GM21526 (cell line): Measurements from ENCODE around the gene ADAM11.
"Not testable (repeated sequence)": the region's sequence is repeated elsewhere in the genome, so short reads cannot be mapped to it uniquely, and the experiment has no call there.

Experiments used
- ATAC-seq: cut with Tn5 transposase; IDR thresholded peaks from one replicate; pipeline ENCODE4 v1.9.1; 2021; ENCODE audit warnings: moderate library complexity; ENCODE audit not compliant: unreplicated experiment, low FRiP score

ADAM11 gene

GRCh38 chr17:44758414-44759085 lies at the start of gene ADAM11:
Gene ADAM11, plus strand, starts transcription at chr17:44758988. Its CDS starts 212 bp downstream, at chr17:44759200.
- ATAC-seq, result no peak

- no peak for ATAC-seq
Observed at GRCh38 chr17:44719444-44719843, 39.3 kb upstream of the ADAM11 start.

DNA sequence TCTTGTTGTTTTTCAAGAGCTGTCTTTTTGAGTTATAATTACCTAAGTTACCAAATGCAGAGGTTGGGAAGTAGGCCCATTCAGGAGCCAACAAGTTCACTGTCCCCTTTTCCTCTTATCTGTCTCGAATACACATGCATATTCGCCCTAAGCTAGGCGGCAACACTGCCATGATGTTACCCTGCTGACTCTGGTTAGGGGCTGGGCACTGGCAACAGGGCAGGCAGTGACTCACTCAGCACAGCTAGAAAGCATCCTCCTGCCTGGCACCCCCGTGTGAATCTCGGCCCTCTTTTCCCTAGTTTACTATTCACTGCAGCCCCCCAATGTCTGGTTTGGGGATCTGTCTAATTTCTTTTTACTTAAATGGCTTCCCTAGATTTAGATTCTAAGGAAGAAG lies 36.5 kb upstream of the ADAM11 start:
- ATAC-seq, result no peak

DNA sequence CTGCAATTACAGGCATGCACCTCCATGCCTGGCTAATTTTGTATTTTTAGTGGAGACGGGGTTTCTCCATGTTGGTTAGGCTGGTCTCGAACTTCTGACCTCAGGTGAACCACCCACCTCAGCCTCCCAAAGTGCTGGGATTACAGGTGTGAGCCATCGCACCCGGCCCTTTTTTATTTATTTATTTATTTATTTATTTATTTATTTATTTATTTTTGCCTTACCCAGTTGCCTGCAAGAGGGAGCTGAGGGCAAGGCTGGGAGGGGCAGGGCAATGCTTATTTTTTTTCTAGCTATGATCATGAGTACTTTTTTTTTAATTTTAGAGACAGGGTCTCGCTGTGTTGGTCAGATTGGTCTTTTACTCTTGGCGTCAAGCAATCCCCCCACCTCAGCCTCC lies 32.7 kb upstream of the ADAM11 start:
- ATAC-seq, result not testable (repeated sequence)

- ATAC-seq, result no peak
Observed at GRCh38 chr17:44733753-44734152, 25.0 kb upstream of the ADAM11 start.

GRCh38 chr17:44734272-44734671 lies 24.5 kb upstream of the ADAM11 start:
- no peak for ATAC-seq

DNA sequence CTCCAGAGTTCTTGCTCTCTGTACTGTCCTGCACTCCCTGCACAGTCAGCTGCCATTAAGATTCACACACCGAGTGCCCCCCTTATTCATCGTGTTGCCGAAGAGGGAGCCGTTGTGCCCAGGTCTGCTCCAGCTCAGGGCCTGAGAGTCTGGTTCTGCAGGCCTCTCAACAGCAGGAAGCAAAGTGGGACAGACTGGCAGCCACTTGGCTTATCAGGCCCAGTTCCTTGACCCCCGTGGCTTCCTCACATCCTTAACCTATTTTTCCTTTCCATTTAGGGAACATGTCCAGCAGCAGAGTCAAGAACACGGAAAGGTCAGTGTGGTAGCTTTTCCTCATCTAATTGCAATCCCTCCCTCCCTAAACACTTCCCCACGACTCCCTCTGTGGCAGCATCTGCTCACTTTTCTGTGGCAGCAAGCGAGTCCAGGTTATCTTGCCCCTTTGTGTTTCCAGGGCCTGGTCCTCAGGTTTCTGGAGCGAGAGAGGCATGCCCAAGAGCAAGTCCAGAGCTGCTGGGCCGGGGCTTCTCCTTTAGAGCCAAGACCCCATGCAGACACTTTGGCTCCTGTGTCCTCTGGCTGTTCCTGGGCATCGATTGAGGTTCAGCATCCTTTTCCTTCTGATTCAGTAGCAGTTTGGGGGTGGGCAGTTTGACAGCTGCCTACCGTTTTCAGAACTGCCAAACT lies 22.1 kb upstream of the ADAM11 start:
- ATAC-seq, result no peak

DNA sequence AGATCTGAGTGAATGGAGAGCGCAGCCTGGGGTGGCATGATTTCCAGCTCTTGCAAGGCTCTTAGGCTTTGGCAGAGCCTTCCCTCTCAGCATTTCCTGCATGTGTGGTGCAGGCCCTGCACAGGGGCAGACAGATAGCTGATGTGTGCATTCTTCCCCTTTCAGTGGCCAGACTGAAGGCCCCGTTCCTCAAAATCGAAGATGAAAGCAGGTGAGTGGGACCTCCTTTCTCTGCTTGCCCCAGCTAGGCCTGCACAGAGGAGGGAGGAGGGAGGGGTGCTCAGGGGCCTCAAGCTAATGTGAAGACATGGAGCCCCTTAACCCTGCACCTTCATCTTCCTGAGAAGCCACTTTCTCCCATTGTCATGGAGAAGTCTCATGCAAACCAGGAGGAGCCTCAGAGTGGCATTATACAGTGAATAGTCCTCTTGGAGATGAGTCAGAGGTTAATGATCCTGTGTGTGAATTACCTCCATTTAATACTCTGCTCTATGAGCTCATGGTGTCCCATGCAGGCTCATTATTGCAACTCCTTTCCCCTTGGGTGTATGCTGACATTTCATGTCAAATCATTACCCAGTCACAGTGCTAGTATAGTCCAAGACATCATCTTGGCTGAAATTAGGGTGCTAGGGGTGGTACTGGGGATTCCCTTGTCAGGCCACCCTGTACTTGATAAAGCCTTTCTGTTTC lies 20.4 kb upstream of the ADAM11 start:
- no peak for ATAC-seq

DNA sequence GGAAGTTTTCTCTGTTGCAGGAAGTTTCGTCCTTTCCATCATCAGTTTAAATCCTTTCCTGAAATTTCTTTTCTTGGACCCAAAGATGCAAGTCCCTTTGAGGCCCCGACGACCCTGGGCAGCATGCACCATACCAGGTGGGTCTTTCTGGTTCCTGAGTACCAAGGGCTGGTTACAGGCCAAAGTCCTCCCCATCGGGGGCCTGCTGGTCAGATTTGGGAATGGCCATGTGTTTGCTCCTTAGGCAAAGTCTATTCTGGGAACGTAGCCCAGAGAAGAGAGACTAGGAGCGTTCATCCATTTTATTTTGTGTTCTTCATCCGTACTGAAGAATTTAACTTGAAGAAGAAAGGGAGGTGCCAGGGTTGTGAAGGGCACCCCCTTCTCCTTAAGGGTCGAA lies 17.5 kb upstream of the ADAM11 start:
- no peak for ATAC-seq

GRCh38 chr17:44745301-44745700 lies 13.5 kb upstream of the ADAM11 start:
- no peak for ATAC-seq

DNA sequence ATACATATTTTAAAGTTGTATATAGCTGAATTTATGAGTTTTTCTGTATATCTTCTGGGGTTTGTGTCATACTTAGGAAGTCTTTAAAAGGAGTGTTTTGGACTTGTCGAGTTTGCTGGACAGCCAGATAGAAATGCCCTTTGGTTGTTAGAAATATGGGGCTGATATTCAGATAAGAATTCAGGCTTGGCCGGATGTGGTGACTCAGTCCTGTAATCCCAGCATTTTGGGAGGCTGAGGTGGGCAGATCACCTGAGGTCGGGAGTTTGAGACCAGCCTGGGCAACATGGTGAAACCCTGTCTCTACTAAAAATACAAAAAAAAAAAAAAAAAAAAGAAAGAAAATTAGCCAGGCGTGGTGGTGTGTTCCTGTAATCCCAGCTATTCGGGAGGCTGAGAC lies 13.1 kb upstream of the ADAM11 start:
- ATAC-seq, result not testable (repeated sequence)

DNA sequence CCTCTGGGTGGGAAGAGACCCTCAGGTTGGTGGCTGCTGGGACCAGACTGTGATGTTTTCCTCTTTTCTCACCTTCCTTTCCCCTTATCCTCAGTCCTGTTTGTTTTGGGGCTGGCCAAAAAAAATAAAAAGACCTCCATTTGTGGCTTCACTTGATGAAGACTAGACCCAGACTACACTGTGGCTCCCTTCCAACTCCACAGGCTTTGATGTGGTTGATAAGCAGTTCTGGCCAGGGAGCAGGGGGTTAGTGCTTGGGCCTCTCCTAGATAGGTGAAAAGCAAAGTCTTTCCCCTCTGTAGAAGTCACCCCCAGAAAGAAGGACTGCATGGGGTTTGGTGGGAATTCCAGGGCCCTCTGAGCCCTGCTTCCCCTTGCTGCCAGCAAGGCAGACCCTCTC lies 11.2 kb upstream of the ADAM11 start:
- ATAC-seq, result no peak

DNA sequence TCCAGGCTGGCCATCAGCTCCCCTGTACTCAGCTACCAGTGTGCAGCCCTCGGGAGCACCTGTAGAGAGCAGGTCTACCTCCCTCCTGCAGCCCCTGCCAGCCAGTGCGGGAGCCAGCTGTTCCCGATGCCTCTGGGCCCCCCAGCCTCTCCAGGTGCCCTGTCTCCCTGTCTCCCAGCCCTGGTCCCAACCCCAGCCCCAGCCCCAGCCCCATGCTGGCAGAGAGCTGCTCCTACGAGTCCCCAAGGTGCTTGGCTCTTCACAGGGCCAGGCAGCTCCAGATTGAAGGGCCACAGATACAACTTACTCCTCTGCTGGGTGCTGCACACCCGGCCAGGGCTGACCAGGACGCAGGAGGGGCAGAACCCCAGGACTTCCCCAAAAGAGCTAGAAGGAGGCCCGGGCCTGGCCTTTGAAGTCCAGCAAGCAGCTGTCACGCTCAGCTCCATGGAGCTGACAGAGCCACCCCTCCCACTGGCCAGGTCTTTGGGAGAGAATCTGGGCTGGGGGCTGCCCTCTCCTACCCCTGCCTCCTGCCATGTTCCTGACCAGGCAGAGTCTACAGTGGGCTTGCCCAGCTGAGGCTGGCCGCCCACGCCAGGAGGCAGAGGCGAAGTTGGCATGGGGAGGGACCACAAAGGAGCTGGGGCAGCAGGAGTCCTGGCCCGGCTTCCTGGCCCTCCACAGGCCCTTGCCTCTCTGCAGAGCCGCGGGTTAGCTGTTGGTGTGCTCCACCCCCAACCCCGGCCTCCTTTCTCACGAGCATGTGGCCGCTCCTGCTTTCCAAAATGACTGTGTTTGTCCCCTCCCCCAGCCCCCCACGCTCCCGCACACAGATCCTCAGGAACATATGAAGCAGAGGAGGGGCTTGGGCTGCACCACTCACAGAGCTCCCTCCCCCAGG lies 9.5 kb upstream of the ADAM11 start:
- no peak for ATAC-seq

GRCh38 chr17:44749980-44750318 lies 8.8 kb upstream of the ADAM11 start:
- ATAC-seq, result no peak

- no peak for ATAC-seq
Observed at GRCh38 chr17:44751331-44751730, 7.5 kb upstream of the ADAM11 start.

DNA sequence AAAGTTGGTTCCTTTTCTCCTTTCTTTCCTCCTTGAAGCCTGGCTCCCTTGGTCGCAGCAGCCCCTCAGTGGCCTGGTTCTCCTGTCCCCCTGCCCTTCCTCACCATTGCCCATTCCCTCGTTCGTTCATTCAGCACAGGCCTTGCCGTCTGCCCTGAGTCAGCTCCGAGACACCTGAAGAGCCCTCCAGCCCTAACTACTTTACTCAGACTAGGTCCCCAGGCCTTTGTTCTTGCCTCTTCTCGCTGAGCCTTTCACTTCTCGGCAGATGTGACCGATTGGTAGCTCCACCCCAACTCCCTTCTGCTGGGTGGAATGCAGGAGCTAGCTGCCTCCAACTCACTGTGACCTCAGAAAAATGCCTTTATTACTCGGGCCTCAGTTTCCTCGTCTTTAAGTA lies 7.0 kb upstream of the ADAM11 start:
- no peak for ATAC-seq

DNA sequence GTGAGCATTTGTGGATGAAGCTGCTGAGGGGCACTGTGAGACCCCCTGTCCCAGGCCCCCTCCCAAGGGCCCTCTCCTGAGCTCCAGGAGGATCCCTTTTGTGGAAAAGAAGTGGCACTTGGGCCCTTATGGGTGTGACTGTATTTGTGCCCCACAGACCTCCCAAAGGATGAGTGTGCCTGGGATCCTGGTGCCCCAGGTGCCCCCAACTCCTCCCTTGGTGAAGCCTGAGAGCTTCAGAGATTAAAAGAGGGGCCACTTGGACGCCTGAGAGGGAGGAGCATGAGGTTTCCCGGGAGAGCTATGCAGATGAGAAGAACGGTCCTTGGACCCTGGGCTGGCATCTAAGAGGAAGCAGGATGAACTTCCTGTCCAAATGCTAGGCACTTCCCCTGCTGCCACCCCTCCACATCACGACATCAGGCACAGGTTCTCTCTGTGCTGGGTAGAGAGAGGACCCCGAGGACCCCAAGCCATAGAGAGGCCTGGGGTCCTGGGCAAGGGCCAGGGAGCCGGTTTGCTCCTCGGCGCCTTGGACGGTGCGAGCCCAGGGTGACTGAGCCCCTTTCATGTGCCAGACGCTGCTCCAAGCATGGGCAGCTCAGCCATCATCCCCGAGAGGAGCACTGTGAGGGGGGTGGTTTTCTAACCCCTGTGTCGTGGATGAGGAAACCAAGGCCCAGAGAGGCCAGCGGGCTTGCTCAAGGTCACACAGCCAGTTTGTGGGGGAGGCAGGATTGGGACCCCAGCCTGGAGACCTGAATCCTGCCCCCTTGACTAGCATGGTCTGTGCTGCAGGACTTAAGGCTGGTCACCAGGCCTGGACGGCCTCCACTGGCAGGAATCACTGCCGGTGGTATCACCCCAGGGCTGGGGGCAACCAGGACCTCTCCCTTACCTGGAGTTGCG lies 5.6 kb upstream of the ADAM11 start:
- no peak for ATAC-seq

DNA sequence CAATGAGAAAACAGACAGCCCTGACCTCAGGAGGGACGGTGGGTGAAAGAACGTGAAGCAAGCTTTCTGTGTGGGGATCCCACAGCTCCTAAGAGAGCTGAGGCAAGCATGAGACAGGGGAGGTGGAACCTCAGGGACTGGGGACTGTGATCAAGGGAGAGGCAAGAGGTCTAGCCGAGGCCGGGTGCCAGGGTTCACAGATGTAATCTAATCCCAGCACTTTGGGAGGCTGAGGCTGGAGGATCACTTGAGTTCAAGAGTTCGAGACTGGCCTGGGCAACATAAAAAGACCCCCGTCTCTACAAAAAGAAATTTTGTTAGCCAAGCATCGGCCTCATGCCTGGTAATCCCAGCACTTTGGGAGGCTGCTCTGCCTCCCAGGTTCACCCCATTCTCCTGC lies 4.5 kb upstream of the ADAM11 start:
- ATAC-seq, result no peak

- not testable (repeated sequence) for ATAC-seq
Observed at GRCh38 chr17:44755180-44755579, 3.6 kb upstream of the ADAM11 start.
